ENCODE measurements around the gene KRT12.

DNA sequence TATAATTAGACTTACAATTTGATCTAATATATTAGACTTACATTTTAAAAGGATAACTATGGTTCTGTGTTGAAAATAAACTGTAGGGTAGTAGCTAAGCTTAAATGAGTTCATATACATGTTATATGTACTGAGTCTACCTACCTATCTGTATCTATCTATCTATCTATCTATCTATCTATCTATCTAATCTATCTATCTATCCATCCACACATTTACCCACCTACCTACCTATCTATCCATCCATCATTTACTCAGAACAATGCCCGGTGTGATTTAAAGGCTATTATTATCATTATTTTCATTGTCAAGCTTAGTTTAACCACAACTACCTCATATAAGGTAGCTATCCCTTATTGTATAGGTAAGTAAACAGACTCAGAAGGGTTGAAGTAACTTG, 51.6 kb downstream of the KRT12 start:
- TF ChIP-seq CTCF (IDR thresholded peaks at IDR 0.05) (no peak), POLR2A (IDR thresholded peaks at IDR 0.05) (no peak)

All from lower leg skin (tissue), 3 donors.